Endodermal cell (in vitro differentiated cells): Measurements from ENCODE around the gene MXD4. TPM values are rescaled to one million over a fixed set of nuclear protein-coding genes. Genes with fewer than 3 reads are reported as not detected.

Experiments
- DNase-seq: peaks from one replicate; pipeline ENCODE4 v3.0.0-alpha.2; 2017
- H3K27ac ChIP-seq: 2 replicates; pipeline ENCODE4 v1.5.1; 2013; ENCODE audit warnings: mild to moderate bottlenecking, low read depth, low read length, moderate library complexity
- H3K27me3 ChIP-seq: 2 replicates; pipeline ENCODE4 v1.6.1; 2013; ENCODE audit warnings: mild to moderate bottlenecking, low read length, moderate library complexity; ENCODE audit not compliant: insufficient read depth, control insufficient read depth, poor library complexity, severe bottlenecking
- H3K36me3 ChIP-seq: 2 replicates; pipeline ENCODE4 v1.7.0; 2013; ENCODE audit warnings: mild to moderate bottlenecking, low read length, moderate library complexity; ENCODE audit not compliant: control insufficient read depth, insufficient read depth
- H3K4me1 ChIP-seq: one replicate; pipeline ENCODE4 v1.7.0; 2013; ENCODE audit warnings: low read length; ENCODE audit not compliant: control insufficient read depth, insufficient read depth
- H3K4me3 ChIP-seq: 2 replicates; pipeline ENCODE4 v1.5.1; 2013; ENCODE audit warnings: mild to moderate bottlenecking, low read length, moderate library complexity
- H3K9ac ChIP-seq: 2 replicates; pipeline ENCODE4 v1.6.1; 2013; ENCODE audit warnings: mild to moderate bottlenecking, low read length, moderate library complexity; ENCODE audit not compliant: poor library complexity, severe bottlenecking; ENCODE audit errors: extremely low read depth
- H3K9me3 ChIP-seq: 2 replicates; pipeline ENCODE4 v1.6.1; 2013; ENCODE audit warnings: mild to moderate bottlenecking, low read length, moderate library complexity; ENCODE audit not compliant: control insufficient read depth
- H3K27ac Mint-ChIP-seq: 2 replicates; pipeline ENCODE4 v1.8.0; 2020; ENCODE audit warnings: mixed read lengths
- H3K27me3 Mint-ChIP-seq: 2 replicates; pipeline ENCODE4 v1.8.0; 2021; ENCODE audit warnings: mild to moderate bottlenecking, mixed read lengths; ENCODE audit not compliant: insufficient read depth
- H3K36me3 Mint-ChIP-seq: 2 replicates; pipeline ENCODE4 v1.8.0; 2020; ENCODE audit warnings: low read depth, mixed read lengths
- H3K4me1 Mint-ChIP-seq: 2 replicates; pipeline ENCODE4 v1.8.0; 2020; ENCODE audit warnings: mixed read lengths
- H3K4me3 Mint-ChIP-seq: 2 replicates; pipeline ENCODE4 v1.8.0; 2020; ENCODE audit warnings: mild to moderate bottlenecking, moderate library complexity, mixed read lengths
- H3K9me3 Mint-ChIP-seq: 2 replicates; pipeline ENCODE4 v1.8.0; 2020; ENCODE audit warnings: mild to moderate bottlenecking, mixed read lengths
- CTCF ChIP-seq: fragments of 200-600 bp; sonication (generic); conservative IDR thresholded peaks from 2 replicates; pipeline ENCODE4 v1.5.0; 2021; ENCODE audit warnings: antibody characterized with exemption, mild to moderate bottlenecking
- WGBS, 2 experiments: methylation state at CpG; one replicate each; pipeline versions ENCODE4 v1.1.5 to v1.1.7; 2013; ENCODE audit warnings: missing lambda C conversion rate in 2 of 2, mixed read lengths in 1 of 2; ENCODE audit not compliant: insufficient coverage in 1 of 2, insufficient read length in 1 of 2; 5-methylcytosine and 5-hydroxymethylcytosine counted together
- total RNA-seq, 2 donors: library from RNA; stranded (reverse); fragmentation: NEBNext Ultra II Directional in 1 of 2; extraction: Animal tissue kit (Norgen Biotek cat#: 25700) in 1 of 2; gene quantifications; 2 replicates in 1 of 2; 3 replicates in 1 of 2; pipeline ENCODE4 v1.2.1, GENCODE V29; 2021

Gene MXD4
- total RNA-seq, 2 donors from 2014 or later, result 46.0 to 78.8 TPM

- Mint-ChIP-seq H3K27me3 (no peaks in the 10 kb centered on the region), H3K4me1 (peaks cover 2% of the 10 kb centered on the region), H3K4me3 (no peak overlapping the region), H3K36me3 (peaks cover 23% of the 10 kb centered on the region), H3K27ac (no peak overlapping the region), H3K9me3 (no peaks in the 10 kb centered on the region)
- 91 to 92% methylated on average over 24 to 30 of the region's 30 CpGs for WGBS, 2 experiments
- H3K9ac ChIP-seq, result no peak overlapping the region
- no peaks in the 10 kb centered on the region for H3K4me1 ChIP-seq
- TF ChIP-seq CTCF, result no peak
- H3K27me3 ChIP-seq, result no peaks in the 10 kb centered on the region
- no peaks in the 10 kb centered on the region for H3K9me3 ChIP-seq
- H3K36me3 ChIP-seq, result peaks cover 33% of the 10 kb centered on the region
- H3K27ac ChIP-seq, result no peak overlapping the region
- no peak overlapping the region for H3K4me3 ChIP-seq
- DNase-seq, result no peak
Measured at GRCh38 chr4:2250357-2251072, 11.4 kb downstream of the MXD4 start.

- Mint-ChIP-seq H3K9me3 (peaks cover 5% of the 10 kb centered on the region), H3K36me3 (peaks cover 22% of the 10 kb centered on the region), H3K27ac (no peak overlapping the region), H3K4me3 (no peak overlapping the region), H3K27me3 (no peaks in the 10 kb centered on the region), H3K4me1 (peaks cover 7% of the 10 kb centered on the region)
- Histone ChIP-seq H3K27ac (no peak overlapping the region), H3K36me3 (peaks cover 30% of the 10 kb centered on the region), H3K4me3 (no peak overlapping the region), H3K9ac (no peak overlapping the region), H3K27me3 (no peaks in the 10 kb centered on the region), H3K9me3 (peaks cover 6% of the 10 kb centered on the region), H3K4me1 (no peaks in the 10 kb centered on the region)
- DNase-seq, result no peak
- 93 to 96% methylated on average over 8 to 26 of the region's 26 CpGs for WGBS, 2 experiments
- no peak for TF ChIP-seq CTCF
Measured at GRCh38 chr4:2249526-2250356, 12.2 kb downstream of the MXD4 start.

GRCh38 chr4:2248821-2249261 lies 13.1 kb downstream of the MXD4 start:
- Mint-ChIP-seq H3K36me3 (peaks cover 14% of the 10 kb centered on the region), H3K4me1 (peaks cover 7% of the 10 kb centered on the region), H3K9me3 (peaks cover 14% of the 10 kb centered on the region), H3K27me3 (no peaks in the 10 kb centered on the region), H3K4me3 (no peak overlapping the region), H3K27ac (no peak overlapping the region)
- 90 to 92% methylated on average over 6 to 10 of the region's 10 CpGs for WGBS, 2 experiments
- peaks cover 14% of the 10 kb centered on the region for H3K9me3 ChIP-seq
- no peak for DNase-seq
- H3K4me1 ChIP-seq, result no peaks in the 10 kb centered on the region
- H3K36me3 ChIP-seq, result peaks cover 22% of the 10 kb centered on the region
- H3K4me3 ChIP-seq, result no peak overlapping the region
- no peak overlapping the region for H3K27ac ChIP-seq
- H3K27me3 ChIP-seq, result no peaks in the 10 kb centered on the region
- no peak for TF ChIP-seq CTCF
- H3K9ac ChIP-seq, result no peak overlapping the region
